SK-MEL-5 (cell line): ENCODE data around the gene MYH11. TPM values are rescaled to one million over a fixed set of nuclear protein-coding genes. Genes with fewer than 3 reads are reported as not detected.
A peak's percentile ranks its signal among the peaks of the same experiment; 100 is the strongest.

Source experiments
- DNase-seq: peaks from one replicate; pipeline ENCODE4 v3.0.0-alpha.2; 2016; ENCODE audit warnings: low read depth, low spot score
- in situ Hi-C: cut with HindIII; loops from 2 replicates; pipeline ENCODE4 v1.10.0; 2016; ENCODE audit warnings: low sequenced_read_pairs, high pct_unique_total_duplicates, low pct_unique_long_range_greater_than_20kb
- polyA plus RNA-seq, 2 experiments: library from polyadenylated mRNA; depleted of rRNA; stranded (reverse); fragments of >200 nt; gene quantifications; 2 replicates each; pipeline ENCODE4 v1.2.3, GENCODE V29; 2015
- total RNA-seq: library from RNA; depleted of rRNA; stranded (reverse); fragments of >200 nt; shearing (Covaris generic); gene quantifications from 2 replicates; pipeline ENCODE4 v1.2.3, GENCODE V29; 2014; rRNA removed

MYH11 gene
- total RNA-seq, result 0.03 TPM in 1 of 2 replicates, not detected in the other
- not detected in 2 replicates for polyA plus RNA-seq (2015; cell fraction: cytosol; rRNA removed)
- polyA plus RNA-seq (2015; cell fraction: nucleus; rRNA removed), result not detected in 2 replicates

DNA sequence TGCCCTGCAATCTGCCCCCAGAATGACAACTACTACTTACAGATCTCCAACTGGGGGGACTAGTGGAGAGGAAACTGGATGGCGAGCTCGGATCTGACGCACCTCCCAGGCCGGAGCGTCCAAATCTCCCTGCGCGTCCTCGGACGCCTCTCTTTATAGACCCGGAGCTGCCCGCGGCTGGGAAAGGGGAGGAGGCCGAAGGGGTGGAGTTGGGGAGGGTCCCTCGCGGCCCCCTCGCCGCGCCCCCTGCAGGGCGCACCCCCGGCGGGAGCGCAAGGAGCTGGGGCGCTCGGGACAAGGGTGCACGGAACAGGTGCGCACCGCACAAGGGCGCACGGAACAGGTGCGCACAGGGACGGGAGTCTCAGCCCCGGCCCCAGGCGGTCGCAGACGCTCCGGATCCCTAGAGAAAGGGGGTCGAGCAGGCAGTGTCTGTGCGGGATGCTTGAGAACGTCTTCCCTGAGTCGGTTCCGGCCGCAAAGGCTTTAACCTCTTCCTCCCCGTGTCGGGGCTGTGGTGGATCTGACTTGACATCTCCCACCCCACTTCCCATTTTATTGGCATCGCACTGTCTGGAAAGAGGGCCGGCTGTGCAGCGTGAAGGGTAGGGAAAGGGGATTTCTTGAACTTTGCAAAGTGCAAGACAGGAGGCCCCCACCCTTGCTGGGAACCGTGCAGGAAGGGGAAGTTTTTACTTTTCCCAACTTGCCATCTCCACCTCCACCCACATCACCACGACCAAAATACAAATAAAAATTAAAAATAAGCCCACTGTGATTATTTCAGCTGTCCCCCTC is at the start of gene MYH11:
Gene MYH11, minus strand, starts transcription at position 128 of the 798 bp plus-strand sequence. CDS start 18,776 bp downstream, outside the sequence.
- in situ Hi-C loops, result no loop called here
- DNase-seq, result no peak

DNA sequence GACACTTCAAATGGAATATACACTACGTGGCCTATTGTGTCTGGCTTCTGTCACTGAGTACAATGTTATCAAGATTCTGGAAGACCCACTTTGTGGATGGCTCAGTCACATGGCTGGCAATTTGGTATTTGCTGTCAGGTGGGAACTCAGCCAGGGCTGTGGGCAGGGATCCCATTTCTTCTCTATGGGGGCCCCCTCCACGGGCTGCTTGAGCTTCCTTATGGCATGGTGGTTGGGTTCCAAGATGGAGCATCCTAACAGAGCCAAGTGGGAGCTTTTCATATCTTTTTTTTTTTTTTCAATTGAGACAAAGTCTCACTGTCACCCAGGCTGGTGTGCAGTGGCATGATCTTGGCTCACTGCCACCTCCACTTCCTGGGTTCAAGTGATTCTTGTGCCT is 49.6 kb upstream of the MYH11 start:
- in situ Hi-C loops, result no loop called here
- DNase-seq, result no peak

DNA sequence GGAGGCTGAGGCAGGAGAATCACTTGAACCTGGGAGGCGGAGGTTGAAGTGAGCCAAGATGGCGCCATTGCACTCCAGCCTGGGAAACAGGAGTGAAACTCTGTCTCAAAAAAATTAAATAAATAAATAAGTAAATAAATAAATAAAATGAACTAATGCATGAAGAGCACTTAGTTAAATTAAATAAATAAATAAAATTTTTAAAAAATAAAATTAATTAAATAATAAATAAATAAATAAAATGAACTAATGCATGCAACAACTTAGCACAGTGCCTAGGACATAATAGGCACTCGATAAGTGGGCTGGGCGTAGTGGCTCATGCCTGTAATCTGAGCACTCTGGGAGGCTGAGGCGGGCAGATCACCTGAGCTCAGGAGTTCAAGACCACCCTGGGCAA is 47.1 kb upstream of the MYH11 start:
- DNase-seq, result no peak
- in situ Hi-C loops, result no loop called here

DNA sequence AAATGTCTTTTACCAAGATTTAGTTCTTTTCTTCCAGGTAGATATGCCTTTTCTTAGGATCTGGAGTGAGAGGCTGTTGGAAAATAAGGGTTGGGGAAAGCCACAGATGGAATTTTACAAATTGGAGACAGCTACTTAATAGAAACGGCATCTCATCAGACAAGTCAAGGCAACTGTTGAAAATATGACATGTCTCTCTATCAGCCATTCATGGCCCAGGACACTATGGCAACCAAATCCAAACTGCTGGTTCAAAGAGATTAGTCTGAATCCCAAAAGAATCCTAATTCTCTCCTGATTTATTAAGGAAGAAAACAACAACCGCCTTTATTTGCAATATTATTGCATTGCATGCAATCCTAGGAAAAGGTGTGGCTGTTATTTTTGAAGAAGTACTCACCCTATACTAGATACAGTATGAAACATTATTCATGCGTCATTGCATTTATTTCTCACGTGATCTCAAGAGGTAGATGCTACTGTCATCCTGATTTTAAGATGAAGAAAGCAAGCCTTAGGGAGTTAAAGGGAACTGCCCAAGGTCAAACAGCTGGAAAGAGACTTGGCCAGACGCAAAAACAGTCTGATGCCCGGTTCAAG is 44.2 kb upstream of the MYH11 start:
- in situ Hi-C loops, result no loop called here
- no peak for DNase-seq

DNA sequence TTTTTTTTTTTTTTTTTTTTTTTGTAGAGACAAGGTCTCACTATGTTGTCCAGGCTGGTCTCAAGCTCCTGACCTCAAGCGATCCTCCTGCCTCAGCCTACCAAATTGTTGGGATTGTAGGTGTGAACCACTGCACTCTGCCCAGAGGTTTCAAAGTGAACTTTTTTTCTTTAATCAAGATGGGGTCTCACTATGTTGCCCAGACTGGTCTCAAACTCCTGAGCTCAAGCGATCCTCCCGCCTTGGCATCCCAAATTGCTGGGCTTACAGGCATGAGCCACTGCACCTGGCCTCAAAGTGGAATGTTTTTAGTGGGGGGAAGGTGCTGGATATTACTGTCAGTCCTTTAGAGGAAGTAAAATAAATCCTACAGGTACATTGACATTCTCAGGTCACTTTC is 43.5 kb upstream of the MYH11 start:
- no peak for DNase-seq
- in situ Hi-C loops, result no loop called here

DNA sequence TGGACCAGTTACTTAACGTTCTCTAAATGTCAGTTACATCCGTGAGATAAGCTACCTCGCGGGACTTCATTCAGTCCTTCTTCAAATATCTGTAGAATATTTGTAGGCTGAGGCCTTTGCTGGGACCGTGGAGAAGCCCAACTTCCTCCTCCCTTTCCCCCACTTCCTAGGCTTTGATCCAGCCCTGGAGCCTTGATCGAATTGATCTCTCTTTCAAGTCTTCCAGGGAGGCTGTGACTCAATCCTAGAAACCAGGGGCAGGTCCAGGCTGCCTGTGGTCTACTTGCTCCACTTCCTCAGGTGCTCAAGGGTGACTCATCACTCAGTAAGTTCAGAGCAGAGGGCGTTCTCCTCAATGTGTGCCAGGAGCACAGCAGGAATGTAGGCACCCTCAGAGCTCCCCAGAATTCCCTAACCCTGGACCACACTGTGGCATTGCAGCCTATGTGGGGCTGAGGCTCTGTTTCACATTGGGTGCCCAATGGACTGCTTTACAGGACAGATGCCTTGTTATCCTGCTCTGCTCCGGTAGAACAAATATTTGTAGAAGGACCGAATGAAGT is 42.8 kb upstream of the MYH11 start:
- no peak for DNase-seq
- in situ Hi-C loops, result no loop called here

DNA sequence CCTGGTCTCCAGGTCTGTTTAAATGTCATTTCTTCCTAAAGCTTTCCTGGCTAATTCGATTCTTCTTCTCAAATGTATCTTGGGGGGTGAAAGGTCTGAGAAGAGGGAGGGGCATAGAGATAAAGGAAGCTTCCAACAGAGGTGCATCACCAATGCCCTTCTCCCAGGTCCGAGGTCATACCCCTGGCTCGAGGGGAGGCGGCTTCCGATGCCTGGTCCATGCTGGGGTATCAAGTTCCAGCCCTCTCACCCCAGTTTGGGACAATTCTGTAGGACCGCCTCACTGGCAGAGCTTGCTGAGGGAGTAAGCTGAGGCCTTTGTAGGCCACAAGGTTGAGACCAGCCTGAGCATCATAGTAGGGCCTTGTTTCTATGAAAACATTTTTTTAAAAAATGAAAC is 41.8 kb upstream of the MYH11 start:
- in situ Hi-C loops, result no loop called here
- DNase-seq, result no peak

DNA sequence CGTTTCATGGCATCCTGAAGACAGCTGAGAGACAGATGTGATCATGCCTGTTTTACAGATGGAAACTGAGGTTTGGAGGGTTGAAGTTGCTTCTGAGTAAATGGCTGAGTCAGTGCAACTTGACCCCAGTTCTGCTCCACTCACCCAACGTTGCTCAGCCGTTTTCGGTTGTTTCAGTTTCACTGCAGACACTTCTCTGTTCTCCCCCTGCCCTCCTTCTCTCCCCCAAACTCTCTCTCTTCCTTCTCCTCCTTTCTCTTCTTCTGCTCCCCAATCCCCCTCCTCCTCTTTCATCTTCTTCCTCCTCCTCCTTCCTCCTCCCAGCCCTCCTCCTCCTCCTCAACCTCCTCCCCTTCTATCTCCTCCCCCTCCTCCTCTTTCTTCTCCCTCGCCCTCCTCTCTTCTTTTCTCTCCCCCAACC is 41.0 kb upstream of the MYH11 start:
- DNase-seq, result no peak
- in situ Hi-C loops, result no loop called here

DNA sequence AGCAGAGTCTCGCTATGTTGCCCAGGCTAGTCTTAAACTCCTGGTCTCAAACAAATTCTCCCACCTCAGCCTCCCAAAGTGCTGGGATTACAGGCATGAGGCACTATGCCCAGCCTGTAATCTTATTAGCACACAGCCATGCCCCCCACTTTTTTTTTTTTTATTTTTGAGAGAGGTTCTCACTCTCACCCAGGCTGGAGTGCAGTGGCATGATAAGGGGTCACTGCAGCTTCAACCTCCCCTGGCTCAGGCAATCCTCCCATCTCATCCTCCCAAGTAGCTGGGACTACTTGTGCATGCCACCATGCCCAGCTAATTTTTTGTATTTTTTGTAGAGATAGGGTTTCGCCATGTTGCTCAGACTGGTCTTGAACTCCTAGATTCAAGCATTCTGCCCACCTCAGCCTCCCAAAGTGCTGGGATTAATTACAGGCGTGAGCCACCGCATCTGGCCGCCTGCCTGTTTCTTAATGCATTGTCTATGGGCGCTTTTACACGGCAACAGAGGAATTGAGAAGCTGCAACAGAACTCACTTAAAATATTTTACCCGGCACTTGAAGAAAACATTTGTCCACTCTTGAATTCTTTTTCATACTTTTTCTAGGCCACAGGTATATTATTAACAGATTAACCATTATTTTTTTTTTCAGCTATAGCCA is 40.4 kb upstream of the MYH11 start:
- in situ Hi-C loops, result no loop called here
- no peak for DNase-seq

DNA sequence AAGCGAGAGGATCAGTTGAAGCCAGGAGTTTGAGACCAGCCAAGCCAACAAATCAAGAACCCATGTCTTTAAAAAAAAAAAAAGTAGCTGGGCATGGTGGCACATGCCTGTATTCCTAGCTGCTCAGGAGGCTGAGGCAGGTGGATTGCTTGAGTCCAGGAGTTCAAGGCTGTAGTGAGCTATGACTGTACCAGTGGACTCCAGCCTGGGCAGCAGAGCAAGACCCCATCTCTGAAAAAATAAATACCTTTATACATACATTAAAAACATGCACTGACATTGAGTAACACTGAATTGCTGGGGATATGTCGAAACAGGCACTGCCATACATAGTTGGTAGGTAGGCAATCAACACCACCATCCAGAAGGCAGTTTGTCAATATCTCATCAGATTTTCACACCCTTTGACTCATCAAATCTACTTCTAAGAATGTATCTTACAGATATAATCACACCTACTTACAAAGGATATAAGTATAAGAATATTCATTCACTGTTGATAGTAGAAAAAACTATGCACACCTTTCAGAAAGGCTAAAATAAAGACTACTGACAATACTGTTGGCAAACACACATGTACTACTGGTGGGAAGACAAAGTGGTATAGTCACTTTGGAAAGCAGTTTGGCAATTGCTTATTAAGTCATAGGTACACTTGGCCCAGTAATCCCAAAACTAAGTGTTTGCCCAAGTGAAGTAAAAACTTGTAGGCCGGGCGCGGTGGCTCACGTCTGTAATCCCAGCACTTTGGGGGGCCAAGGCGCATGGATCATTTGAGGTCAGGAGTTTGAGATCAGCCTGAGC is 37.9 kb upstream of the MYH11 start:
- in situ Hi-C loops, result no loop called here
- no peak for DNase-seq

DNA sequence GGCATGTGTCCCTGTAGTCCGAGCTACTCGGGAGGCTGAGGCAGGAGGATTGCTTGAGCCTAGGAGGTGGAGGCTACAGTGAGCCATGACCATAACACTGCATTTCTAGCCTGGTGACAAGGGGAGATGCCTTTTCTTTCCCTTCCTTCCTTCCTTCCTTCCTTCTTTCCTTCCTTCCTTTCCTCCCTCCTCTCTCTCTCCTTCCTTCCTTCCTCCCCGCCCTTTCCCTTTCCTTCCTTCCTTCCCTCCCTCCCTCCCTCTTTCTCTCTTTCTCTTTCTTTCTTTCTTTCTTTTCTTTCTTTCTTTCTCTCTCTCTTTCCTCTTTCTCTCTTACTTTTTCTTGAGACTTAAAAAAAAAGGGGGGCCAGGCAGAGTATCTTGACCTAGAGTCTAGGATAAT is 34.7 kb upstream of the MYH11 start:
- no peak for DNase-seq
- in situ Hi-C loops, result no loop called here

DNA sequence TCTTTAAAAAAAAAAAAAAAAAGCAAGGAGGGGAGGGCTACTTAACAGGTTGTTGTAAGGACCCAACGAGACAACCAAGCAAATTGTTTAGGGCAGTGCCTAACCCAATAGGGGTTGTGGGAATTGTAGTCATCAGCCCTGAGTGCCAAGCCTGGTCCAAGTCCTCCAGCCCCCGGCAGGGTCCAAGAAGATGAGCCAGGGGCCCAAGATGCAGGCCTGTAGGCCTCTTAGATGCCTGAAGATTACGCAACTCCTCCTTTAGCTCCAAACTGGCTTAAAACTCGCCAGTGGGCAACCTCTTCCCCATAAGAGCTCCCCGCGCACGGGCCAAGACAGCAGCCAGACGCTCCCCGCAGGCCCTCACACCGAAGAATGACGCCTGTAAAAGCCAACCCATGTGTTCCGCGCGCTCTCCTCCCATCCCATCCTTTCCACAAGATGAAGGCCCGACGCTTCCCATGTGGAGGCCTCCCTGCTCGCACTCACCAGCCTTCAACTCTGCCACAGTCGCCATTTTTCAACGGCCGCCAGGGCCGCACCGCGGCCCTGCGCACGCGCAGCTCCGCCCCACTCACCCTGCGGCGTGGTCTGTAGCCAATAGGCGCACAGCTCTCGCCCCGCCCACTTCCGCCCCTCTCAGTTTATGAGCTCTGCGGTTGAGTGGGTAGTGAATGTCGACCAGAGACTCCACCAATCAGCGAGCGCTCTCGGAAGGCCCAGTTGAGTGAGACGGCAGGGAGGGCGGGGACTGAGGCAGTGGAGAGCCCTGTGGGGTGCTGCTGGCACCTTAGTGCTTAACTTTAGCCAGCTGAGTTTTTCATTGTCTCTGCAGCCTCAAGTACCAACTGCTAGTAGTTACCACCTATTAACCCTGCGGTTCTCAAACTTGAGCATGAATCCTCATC is 31.5 kb upstream of the MYH11 start, which contains the start of gene CEP20:
Gene CEP20, minus strand, starts transcription at position 532 of the 905 bp plus-strand sequence. Its CDS starts 18 bp downstream, at position 514.
- in situ Hi-C loops, result no loop called here
- DNase-seq, result peak; percentile 99

DNA sequence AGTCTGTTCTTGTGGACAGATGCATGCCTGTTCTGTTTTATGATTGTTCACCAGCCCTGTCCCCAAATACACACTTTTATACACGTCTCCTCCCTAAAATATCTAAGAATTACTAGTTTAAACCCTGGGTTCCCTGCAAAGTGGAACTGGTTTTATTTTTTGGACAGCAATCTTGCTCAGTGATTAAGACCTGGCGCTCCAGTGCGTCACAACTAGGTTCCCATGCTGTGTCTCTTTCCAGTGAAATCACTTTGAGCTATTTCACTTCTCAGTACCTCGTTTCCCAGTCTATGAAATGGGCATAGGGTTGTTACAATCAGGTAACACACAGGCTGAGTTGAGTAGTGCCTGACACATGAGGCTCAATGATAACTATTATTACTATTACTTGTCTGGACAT is 30.5 kb upstream of the MYH11 start:
- no peak for DNase-seq
- in situ Hi-C loops, result no loop called here

DNA sequence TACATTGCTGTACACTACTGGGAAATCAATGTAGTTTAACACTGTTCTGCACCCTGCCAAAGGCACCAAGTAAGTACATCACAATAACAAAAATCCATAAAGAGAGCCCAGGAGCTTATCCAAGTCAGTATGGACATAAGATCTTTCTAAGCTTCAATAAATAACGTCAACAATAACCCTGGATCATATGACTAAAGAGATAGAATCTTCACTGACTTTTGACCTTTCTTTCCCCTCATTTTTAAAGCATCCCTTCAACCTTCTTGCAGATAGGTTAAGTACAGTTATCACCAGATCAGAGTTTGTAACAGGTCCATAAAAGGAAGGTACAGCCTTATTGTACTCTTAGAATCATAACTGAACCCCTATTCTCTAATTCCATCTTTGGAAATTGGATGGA is 29.2 kb upstream of the MYH11 start:
- no peak for DNase-seq
- in situ Hi-C loops, result no loop called here

DNA sequence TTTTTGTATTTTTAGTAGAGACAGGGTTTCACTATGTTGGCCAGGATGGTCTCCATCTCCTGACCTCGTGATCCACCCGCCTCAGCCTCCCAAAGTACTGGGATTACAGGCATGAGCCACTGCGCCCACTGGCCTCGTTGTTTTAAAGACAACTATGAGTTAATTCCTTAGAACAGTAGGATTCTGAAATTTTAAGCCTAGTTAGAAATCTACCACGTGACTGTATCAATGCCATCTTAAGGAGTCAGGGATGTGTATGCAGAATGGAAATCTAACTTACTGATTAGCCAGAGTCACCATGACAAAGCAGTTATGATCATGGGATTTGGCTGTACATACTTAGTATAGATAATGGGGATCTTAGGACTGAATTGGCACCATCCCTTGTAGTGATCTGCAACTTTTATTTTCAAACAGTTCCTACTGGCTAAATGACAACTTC is 28.8 kb upstream of the MYH11 start:
- no peak for DNase-seq
- in situ Hi-C loops, result no loop called here

DNA sequence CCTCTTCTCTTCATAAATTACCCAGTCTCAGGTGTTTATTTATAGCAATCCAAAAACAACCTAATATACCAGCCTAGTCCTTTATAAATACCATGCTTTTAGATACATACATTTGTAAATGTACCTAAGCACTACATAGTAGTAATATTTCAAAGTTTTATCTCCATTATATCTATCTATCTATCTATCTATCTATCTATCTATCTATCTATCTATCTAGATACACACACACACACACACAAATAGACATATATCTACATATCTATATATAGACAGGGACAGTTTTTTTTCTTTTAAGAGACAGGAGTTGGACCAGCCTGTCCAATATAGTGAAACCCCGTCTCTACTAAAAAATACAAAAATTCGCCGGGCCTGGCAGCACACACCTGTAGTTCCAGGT is 25.7 kb upstream of the MYH11 start:
- in situ Hi-C loops, result no loop called here
- DNase-seq, result no peak
